Measurements from ENCODE around the gene MGLL.

- no peak for TF ChIP-seq GATA3 (IDR thresholded peaks at IDR 0.05; ENCODE audit: low read depth, low read length)
- no peak for TF ChIP-seq GATA2 (IDR thresholded peaks at IDR 0.05; ENCODE audit: low read depth, low read length)
Measured at GRCh38 chr3:127644641-127645370, 177.5 kb downstream of the MGLL start.
